KOPT-K1 (cell line): ENCODE measurements around the gene HS3ST5.
"Not testable (repeated sequence)": the region's sequence is repeated elsewhere in the genome, so short reads cannot be mapped to it uniquely, and the experiment has no call there.

Experiments
- H3K27ac ChIP-seq: fragments of 200-600 bp; sonication (generic); 2 replicates; pipeline ENCODE4 v1.5.1; 2016; ENCODE audit warnings: antibody characterized with exemption, mild to moderate bottlenecking, low read depth, low read length; ENCODE audit not compliant: poor library complexity, severe bottlenecking
- H3K36me3 ChIP-seq: fragments of 200-600 bp; sonication (generic); 2 replicates; pipeline ENCODE4 v1.5.1; 2017; ENCODE audit warnings: antibody characterized with exemption, mild to moderate bottlenecking, low read length, moderate library complexity; ENCODE audit not compliant: insufficient read depth
- H3K9me3 ChIP-seq: fragments of 200-600 bp; sonication (generic); 2 replicates; pipeline ENCODE4 v1.5.1; 2017; ENCODE audit warnings: antibody characterized with exemption, low read length, mild to moderate bottlenecking; ENCODE audit not compliant: insufficient read depth, poor library complexity, severe bottlenecking

Gene HS3ST5

DNA sequence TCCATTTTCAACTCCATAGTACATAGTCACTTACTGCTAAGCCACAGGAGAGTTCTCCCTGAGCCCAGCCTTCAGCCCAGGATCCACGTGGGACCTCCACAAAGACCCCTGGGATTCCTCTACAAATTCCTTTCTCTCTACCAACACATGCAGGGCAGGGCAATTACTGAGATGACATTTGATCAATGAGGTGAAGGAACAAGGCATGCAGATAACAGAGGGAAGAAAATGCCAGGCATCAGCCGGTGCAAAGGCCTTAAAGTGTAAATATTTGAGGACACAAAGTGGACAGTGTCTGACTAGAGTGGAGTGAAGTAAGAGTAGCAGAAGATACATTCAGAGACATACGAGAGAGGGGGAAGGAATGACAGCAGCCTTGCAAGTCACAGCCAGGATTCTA lies 70.2 kb downstream of the HS3ST5 start:
- H3K9me3 ChIP-seq: no peaks in the 10 kb centered on the region
- no peaks in the 10 kb centered on the region for H3K36me3 ChIP-seq
- H3K27ac ChIP-seq: no peak overlapping the region

DNA sequence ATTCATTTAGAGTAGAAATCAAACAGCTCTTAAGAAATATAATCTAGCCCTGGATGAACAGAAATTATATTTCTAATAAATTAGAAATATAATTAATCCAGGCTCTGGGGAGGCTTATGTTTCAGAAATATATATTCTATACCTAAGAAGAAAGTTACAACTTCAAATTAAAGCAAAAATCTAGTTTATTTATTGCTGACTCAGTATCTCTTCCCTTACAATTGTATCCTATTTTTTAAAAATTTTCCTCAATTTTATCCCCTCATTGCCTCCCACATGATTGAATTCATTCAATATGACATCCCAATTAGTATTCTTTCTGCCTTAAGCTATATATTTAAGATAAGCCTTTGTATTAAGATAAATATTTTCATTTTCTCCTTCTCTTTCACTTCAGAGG lies 71.4 kb downstream of the HS3ST5 start:
- no peaks in the 10 kb centered on the region for H3K9me3 ChIP-seq
- no peak overlapping the region for H3K27ac ChIP-seq
- H3K36me3 ChIP-seq: no peaks in the 10 kb centered on the region

DNA sequence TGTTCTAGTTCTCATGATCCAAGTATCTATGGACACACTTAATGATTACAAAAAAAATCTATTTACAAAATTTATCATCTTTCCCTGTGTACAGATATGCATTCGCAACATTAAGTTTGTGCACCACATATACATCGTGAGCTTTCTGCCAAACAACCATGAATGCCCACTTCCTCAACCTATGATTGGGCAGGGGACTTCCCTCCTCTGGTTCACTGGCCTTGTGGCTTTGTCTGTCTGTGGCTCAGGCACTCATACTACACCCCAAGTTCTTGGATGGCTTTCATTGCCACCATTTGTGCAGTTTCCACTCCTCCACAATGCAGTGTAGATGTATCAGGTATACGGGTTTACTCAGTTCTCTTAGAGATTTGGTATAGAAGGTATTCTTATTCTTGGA lies 74.9 kb downstream of the HS3ST5 start:
- no peaks in the 10 kb centered on the region for H3K36me3 ChIP-seq
- no peak overlapping the region for H3K27ac ChIP-seq
- no peaks in the 10 kb centered on the region for H3K9me3 ChIP-seq

DNA sequence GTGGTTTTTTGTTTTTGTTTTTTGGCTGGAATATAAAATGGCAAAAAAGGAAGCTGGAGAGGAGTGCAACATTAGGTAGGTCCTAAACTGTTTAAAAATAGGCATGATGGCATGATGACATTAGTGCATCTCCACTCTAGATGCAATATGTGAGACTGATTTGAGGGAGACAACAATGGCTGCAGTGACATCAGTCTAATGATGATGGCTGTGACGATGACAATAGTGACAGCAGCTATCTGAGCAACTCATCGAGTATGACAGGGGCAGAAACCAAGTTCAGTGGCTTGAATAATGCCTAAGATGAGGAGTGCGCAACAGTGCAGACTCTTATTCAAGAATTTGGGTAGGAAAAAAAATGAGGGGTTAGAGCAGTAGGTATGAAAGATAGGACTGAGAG lies 82.0 kb downstream of the HS3ST5 start:
- no peaks in the 10 kb centered on the region for H3K9me3 ChIP-seq
- no peaks in the 10 kb centered on the region for H3K36me3 ChIP-seq
- no peak overlapping the region for H3K27ac ChIP-seq

DNA sequence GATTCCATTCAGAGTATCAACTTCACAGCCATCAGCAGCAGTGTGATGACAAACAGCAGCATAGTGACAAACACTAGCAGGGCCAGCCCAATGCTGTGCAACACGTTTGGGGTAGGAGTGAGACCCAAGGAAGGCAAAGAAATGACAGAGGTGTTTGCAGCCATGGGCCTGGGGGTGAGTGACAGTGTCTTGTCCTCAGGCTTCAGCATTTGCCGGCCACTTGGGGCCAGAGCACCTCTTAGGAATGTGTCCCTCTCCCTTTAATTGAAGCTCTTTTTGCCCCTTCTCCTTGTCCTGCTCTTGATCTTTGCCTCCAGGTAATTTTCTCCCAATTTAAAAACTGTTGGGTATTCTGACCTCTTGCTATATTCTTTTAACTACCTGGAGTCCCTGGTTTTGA lies 84.4 kb downstream of the HS3ST5 start:
- H3K9me3 ChIP-seq: no peaks in the 10 kb centered on the region
- H3K36me3 ChIP-seq: no peaks in the 10 kb centered on the region
- no peak overlapping the region for H3K27ac ChIP-seq

DNA sequence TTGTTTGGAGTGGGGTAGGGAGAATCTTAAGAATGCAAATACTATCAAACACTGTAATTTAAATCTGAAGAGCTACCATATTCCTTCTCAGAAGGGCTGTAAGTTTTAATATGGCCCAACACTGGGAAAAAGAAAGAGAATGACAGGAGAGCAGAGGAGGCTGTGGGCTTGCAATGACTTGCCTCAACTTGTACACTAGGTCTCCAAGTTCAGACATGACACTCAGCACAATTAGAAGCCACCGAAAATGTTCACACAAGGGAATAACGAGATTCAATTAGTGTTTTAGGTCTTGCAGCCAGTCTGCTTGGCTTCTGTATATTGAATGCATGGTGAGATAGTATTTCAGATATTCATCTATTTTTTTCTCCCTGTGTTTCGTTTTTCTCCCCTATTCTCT lies 89.4 kb downstream of the HS3ST5 start:
- Histone ChIP-seq H3K36me3 (no peaks in the 10 kb centered on the region), H3K27ac (no peak overlapping the region), H3K9me3 (no peaks in the 10 kb centered on the region)

DNA sequence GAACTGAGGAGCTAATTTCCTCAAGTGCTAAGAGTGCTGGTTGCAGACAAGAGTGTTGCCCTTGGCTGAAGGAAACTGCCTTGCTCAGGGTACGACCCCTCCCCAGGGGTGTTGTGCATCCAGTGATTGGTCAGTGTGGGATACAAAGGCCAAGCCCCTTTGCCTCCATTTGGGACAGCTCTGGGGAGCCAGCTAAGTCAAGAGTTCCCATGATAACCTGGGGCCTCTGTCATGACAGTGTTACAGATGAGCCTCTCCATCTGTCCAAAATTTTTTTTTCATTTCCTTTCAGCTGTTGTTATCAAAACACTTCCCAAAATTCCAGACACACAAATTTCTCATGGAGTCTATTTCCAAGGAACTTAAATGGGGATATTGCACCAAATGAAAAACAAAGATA lies 93.3 kb downstream of the HS3ST5 start:
- no peaks in the 10 kb centered on the region for H3K9me3 ChIP-seq
- no peak overlapping the region for H3K27ac ChIP-seq
- H3K36me3 ChIP-seq: no peaks in the 10 kb centered on the region

DNA sequence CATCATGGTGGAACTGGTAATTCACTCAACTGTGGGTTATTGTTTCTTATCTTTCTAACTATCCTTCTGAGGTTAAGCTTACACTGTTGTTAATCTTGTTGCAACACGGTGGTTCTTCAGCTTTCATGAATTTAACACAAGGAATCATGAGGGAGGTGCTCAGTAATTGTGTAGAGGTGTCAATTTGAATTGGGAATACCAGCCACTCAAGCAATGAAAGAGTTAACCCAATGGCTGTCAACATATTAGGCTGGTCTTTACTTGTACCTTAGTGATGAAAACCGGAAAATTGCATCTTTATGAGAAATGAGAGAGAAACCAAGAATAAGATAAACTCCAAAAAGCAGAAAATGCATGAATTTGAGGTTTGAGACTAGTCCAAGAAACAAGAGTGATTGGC lies 95.7 kb downstream of the HS3ST5 start:
- Histone ChIP-seq H3K27ac (no peak overlapping the region), H3K36me3 (no peaks in the 10 kb centered on the region), H3K9me3 (no peaks in the 10 kb centered on the region)

DNA sequence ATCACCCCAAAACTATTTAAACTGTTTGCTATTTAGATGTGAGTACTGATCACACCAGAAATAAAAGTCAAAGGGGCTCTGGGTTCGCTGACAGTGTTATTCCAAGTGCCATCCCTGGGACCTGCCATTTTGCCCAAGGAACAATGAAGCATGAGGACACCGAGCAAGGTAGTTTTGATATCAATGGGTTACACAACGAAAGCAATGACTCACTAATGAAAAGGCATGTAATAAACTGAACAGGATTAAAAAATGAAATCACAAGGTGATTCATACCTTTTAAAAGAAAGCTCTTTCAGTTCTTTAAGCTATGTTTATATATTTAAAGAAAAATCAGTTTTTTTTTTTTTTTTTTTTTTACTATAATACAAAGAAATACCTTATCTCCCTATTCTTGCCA lies 102.0 kb downstream of the HS3ST5 start:
- Histone ChIP-seq H3K27ac (no peak overlapping the region), H3K9me3 (no peaks in the 10 kb centered on the region), H3K36me3 (no peaks in the 10 kb centered on the region)

DNA sequence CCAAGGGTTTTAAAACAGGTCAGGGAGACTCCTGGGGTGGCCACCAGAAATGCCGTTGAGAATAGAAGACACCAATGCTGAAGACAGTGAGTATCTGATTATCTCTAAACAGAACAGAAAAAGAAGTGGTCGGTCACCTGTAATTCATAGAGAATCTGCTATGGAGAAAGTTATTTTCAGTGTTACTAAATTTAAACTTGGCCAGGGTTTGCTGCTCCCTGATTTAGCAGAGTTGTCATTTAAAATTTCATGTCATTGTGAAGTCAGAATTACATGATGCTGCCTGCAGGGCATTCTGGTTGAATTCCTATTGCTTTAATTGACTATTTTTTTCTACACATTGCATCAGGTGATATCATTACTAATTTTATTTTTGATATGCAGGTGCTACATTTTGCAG lies 114.1 kb downstream of the HS3ST5 start:
- Histone ChIP-seq H3K27ac (no peak overlapping the region), H3K9me3 (no peaks in the 10 kb centered on the region), H3K36me3 (no peaks in the 10 kb centered on the region)

DNA sequence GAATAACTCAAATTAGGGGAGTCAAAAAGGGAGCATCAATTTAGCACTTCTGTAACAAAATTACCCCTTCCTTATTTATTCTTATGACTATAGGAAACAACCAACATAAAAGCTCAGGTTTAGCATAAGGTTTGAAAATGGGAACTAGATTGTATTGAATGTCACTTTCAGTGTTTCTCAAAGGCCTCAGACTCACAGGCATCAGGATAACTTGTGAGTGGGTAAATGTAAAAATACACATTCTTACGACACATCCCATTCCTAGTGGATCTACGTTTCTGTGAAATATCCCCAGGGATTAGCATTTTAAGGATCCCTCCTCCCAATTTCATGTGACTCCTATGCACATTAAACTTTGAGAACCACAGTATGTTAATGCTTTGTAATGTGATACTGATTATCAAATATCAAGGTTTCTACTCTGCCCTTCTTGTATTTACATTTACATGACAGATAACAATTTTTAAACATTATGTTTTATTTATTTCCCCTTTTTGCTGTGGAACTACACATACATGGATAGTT lies 114.8 kb downstream of the HS3ST5 start:
- no peaks in the 10 kb centered on the region for H3K9me3 ChIP-seq
- H3K36me3 ChIP-seq: no peaks in the 10 kb centered on the region
- H3K27ac ChIP-seq: no peak overlapping the region

DNA sequence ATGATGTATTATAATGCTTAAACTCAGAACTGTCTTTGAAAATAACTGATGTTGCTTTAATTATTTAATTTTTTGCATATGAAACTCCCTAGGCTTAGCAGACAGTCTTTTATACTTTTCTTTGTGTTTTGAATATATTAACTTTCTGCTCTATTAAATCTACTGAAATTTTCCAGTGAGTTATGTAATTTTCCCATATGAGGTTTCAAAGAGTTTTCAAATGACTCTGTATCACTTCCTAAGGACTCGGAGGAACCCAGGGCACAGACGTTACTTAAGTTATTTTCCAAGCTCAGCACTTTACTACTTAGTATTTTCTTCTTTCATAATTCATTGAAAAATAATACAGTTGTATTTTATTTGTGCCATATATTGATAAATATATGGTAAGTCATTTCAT lies 122.6 kb downstream of the HS3ST5 start:
- Histone ChIP-seq H3K36me3 (no peaks in the 10 kb centered on the region), H3K27ac (no peak overlapping the region), H3K9me3 (no peaks in the 10 kb centered on the region)

DNA sequence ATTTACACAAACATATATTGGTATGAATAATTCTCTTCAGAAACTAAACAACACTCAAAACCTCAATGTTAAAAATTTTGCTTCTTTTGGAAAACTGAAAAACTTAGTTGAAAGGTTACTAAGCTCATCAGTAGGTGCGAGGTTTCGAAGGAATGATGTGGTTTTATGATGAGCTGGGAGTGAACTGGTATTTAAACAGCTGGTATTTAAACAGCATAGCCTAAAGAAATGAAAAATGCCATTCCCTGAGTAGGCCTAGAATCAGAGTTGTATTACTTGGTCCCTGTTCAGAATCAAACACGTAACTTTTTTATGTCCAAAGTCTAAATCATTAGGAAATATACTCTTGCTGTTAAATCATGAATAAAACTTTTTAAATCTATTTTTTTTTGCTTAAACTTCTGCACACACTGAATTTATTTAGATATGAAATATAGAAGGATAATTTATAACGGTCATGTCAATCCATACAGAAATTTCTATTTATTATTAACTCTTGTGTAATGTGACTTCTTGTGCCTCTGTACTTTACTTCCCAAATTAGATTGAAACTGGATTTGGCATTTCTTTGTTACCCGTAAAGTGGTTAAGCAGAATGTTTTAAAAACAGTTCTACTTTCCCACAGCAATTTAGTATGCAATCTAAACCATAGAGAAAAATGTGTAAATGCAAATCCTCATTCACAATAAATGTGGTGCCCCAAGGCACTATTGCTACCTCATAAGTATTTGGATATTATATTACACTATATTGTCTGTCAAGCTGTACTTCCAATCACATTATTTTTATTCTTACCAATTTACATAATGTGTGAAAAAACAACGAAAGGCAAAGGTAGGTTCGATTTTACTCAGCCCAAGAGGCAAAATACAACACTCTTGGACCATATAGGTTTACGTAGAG lies 124.1 kb downstream of the HS3ST5 start:
- Histone ChIP-seq H3K27ac (no peak overlapping the region), H3K9me3 (no peaks in the 10 kb centered on the region), H3K36me3 (no peaks in the 10 kb centered on the region)

DNA sequence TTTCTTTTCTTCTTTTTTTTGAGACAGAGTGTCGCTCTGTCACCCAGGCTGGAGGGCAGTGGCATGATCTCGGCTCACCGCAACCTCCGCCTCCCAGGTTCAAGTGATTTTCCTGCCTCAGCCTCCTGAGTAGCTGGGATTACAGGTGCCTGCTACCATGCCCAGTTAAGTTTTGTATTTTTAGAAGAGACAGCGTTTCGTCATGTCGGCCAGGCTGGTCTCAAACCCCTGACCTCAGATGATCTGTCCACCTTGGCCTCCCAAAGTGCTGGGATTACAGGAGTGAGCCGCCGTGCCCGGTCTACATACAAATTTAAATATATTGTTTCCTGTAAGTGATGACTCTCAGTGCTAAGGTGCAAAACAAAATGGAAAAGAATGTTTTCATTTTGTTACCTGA lies 124.8 kb downstream of the HS3ST5 start:
- not testable (repeated sequence) for H3K27ac ChIP-seq, H3K9me3 ChIP-seq, H3K36me3 ChIP-seq

DNA sequence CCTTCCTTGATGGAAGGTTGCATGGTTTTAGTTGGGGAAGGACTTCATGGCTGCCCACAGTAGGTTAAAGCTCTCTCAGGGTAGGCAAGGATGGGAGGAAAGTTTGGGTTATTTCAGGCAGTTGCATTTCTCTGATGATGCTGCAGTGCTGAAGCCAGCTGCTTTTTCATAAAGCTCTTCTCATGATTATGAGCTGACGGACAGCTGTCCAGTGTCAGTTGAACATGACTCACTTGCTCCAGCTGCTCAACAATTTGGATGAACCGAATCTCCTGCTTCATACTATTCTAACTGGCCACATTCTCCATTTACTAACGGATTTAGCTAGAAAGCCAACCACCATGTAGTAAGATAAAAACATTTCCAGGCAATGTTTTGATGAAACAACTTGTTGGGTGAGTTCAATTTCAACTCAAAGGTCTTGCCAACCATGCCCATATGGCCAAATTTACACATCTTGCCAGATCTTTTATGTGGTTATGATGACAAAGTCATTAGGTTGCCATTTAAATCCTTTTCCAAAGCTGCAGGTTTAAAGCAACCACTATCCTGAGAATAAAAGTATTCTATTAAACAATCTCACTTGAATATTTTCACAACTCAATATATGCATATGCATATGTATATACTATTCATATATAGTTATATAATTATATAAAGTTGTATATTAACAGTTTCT lies 125.9 kb downstream of the HS3ST5 start:
- H3K27ac ChIP-seq: no peak overlapping the region
- no peaks in the 10 kb centered on the region for H3K36me3 ChIP-seq
- H3K9me3 ChIP-seq: no peaks in the 10 kb centered on the region

DNA sequence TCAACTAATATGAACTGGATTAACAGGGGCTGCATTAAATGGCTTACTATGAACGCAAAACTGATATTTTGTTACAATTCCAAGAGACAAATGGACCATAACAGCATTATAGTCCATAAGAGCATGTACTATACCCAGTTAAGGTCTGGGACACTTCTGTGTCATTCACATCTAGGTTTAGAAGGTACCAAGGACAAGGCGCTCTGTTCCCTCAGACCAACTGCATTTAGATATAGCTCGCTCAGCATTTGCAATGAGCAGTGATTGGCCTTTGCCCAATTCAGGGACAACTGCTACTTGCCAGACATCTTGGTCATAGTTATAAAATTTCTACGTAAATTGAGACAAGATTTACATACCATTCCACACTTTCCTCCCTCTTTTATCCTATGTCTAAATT lies 132.4 kb downstream of the HS3ST5 start:
- Histone ChIP-seq H3K27ac (no peak overlapping the region), H3K9me3 (no peaks in the 10 kb centered on the region), H3K36me3 (no peaks in the 10 kb centered on the region)
